KOPT-K1 (cell line): ENCODE measurements around the gene ZNF569.
A peak's percentile ranks its signal among the peaks of the same experiment; 100 is the strongest.
"Not testable (repeated sequence)": the region's sequence is repeated elsewhere in the genome, so short reads cannot be mapped to it uniquely, and the experiment has no call there.

Source experiments
- H3K27ac ChIP-seq: fragments of 200-600 bp; sonication (generic); 2 replicates; pipeline ENCODE4 v1.5.1; 2016; ENCODE audit warnings: antibody characterized with exemption, mild to moderate bottlenecking, low read depth, low read length; ENCODE audit not compliant: poor library complexity, severe bottlenecking
- H3K36me3 ChIP-seq: fragments of 200-600 bp; sonication (generic); 2 replicates; pipeline ENCODE4 v1.5.1; 2017; ENCODE audit warnings: antibody characterized with exemption, mild to moderate bottlenecking, low read length, moderate library complexity; ENCODE audit not compliant: insufficient read depth
- H3K9me3 ChIP-seq: fragments of 200-600 bp; sonication (generic); 2 replicates; pipeline ENCODE4 v1.5.1; 2017; ENCODE audit warnings: antibody characterized with exemption, low read length, mild to moderate bottlenecking; ENCODE audit not compliant: insufficient read depth, poor library complexity, severe bottlenecking

The ZNF569 gene

GRCh38 chr19:37452500-37453245 lies 14.6 kb downstream of the ZNF569 start:
- H3K27ac ChIP-seq: no peak overlapping the region
- peaks cover 58% of the 10 kb centered on the region for H3K36me3 ChIP-seq
- peaks cover 100% of the 10 kb centered on the region for H3K9me3 ChIP-seq

DNA sequence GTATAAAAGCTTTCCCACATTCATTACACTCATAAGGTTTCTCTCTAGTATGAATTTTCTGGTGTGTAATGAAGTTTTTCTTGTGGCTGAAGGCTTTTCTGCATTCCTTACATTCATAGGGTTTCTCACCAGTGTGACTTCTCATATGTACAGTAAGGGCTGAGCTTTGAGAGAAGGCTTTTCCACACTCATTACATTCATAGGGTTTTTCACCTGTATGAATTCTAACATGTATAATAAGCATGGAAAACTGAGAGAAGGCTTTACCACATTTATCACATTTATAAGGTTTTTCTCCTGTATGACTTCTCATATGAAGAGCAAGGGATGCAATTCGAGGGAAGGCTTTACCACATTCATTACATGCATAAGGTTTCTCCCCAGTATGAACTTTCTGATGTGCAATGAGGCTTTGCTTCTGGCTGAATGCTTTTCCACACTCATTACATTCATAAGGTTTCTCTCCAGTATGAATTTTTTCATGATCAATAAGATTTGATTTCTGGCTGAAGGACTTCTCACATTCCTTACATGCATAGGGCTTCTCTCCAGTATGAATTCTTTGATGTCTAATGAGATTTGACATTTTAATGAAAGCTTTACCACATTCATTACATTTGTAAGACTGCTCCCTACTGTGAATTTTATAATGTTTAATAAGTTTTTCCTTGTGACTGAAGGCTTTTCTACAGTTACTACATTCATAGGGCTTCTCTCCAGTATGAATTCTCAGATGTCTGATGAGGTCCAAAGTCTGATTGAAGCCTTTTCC lies 53.7 kb downstream of the ZNF569 start:
- Histone ChIP-seq H3K9me3 (peaks cover 100% of the 10 kb centered on the region), H3K27ac (no peak overlapping the region), H3K36me3 (peaks cover 50% of the 10 kb centered on the region)

- Histone ChIP-seq H3K36me3 (peaks cover 43% of the 10 kb centered on the region), H3K27ac (no peak overlapping the region), H3K9me3 (peaks cover 100% of the 10 kb centered on the region)
These were observed 54.5 kb downstream of the ZNF569 start for GRCh38 chr19:37412700-37413099.

DNA sequence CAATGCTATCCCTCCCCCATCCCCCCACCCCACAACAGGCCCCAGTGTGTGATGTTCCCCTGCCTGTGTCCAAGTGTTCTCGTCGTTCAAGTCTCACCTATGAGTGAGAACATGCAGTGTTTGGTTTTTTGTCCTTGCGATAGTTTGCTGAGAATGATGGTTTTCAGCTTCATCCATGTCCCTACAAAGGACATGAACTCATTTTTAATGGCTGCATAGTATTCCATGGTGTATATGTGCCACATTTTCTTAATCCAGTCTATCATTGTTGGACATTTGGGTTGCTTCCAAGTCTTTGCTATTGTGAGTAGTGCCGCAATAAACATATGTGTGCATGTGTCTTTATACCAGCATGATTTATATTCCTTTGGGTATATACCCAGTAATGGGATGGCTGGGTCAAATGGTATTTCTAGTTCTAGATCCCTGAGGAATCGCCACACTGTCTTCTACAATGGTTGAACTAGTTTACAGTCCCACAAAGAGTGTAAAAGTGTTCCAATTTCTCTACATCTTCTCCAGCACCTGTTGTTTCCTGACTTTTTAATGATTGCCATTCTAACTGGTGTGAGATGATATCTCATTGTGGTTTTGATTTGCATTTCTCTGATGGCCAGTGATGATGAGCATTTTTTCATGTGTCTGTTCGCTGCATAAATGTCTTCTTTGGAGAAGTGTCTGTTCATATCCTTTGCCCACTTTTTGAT lies 61.0 kb downstream of the ZNF569 start:
- not testable (repeated sequence) for H3K36me3 ChIP-seq, H3K27ac ChIP-seq
- peaks cover 79% of the 10 kb centered on the region for H3K9me3 ChIP-seq

DNA sequence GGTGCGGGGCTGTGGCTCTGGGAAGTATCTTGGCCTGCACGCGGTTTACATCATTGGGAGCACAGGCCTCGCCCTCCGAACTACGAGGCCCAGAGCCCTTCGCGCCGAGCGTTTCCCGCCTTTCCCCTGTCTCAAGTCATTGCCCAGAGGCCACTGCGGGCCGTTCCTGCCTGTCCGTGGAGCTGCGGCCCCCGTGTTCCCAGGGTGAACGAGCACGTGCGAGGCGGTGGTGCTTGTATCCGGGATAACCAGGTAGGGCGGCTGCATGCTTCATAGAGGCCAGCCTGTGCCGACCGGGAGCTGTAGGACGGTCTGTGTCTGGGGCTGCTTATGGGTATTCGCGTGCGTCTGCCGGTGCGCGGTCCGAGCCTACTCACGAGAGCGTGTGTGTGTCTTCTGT lies 63.8 kb downstream of the ZNF569 start:
- H3K27ac ChIP-seq: no peak overlapping the region
- no peaks in the 10 kb centered on the region for H3K36me3 ChIP-seq
- H3K9me3 ChIP-seq: peaks cover 67% of the 10 kb centered on the region

DNA sequence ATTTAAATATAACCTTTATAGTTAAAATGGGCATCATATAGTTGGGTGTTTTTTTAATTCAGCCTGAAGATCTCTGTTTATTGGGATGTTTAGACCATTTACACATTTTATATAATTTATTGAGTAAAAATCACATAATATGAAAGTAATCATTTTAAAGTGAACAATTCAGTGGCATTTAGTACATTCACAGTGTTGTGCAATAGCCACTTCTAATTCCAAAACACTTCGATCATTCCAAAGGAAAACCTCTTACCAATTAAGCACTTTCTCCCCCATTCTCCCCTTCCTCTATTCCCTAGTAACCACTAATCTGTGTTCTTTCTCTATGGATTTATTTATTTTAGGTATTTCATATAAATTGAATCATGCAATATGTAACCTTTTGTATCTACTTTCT lies 66.2 kb downstream of the ZNF569 start:
- Histone ChIP-seq H3K27ac (no peak overlapping the region), H3K9me3 (peaks cover 71% of the 10 kb centered on the region), H3K36me3 (no peaks in the 10 kb centered on the region)

- not testable (repeated sequence) for H3K27ac ChIP-seq
- H3K9me3 ChIP-seq: peaks cover 87% of the 10 kb centered on the region
- peaks cover 33% of the 10 kb centered on the region for H3K36me3 ChIP-seq
These were observed 75.8 kb downstream of the ZNF569 start for GRCh38 chr19:37391399-37391798.

- H3K27ac ChIP-seq: no peak overlapping the region
- peaks cover 54% of the 10 kb centered on the region for H3K36me3 ChIP-seq
- H3K9me3 ChIP-seq: peaks cover 94% of the 10 kb centered on the region
These were observed 78.0 kb downstream of the ZNF569 start for GRCh38 chr19:37389234-37389633.

DNA sequence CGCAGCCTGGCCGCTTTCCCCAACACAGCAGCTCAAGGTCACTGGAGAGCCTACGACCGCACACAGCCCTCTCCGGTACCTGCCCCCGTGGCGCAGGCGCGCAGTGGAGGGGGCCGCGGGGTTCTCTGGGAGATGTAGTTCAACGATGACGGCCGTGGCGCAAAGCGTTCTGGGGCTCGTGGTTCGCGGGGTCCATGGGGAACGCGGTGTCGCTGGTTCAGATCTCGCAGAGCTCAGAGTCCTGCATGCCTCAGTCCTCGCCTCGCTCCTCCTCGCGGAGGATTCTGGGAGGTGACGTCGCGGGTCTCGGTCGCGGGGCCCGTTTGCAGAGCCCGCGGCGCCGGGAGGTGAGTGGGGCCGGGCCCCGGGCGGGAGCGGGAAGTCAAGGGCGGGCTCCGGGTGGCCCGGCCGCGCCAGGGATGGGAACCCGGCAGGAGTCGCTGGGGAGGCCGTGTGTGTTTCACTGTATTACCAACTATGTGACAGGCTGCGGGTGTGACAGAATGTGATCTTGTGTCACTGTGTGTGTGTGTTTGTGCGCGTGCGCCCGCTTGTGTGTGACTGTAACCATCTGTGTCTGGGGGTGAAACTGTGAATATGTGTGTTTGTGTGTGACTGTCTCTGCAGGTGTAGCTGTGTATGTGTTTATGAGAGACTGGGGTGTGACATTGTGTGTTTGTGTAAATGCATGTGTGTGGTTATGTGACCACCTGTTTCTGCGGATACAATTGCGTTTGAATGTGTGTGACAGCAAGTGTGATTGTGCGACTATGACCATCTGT lies 96.2 kb downstream of the ZNF569 start, which contains the start of gene ZNF527:
Gene ZNF527, plus strand, starts transcription at position 220 of the 782 bp plus-strand sequence. CDS start 3,100 bp downstream, outside the sequence.
- peaks cover 28% of the 10 kb centered on the region for H3K9me3 ChIP-seq
- H3K27ac ChIP-seq: peak within 1 kb of the TSS; percentile 68
- H3K36me3 ChIP-seq: peaks cover 27% of the 10 kb centered on the region

GRCh38 chr19:37370386-37370879 lies 96.8 kb downstream of the ZNF569 start:
- peak overlapping the region; percentile 68 for H3K27ac ChIP-seq
- peaks cover 29% of the 10 kb centered on the region for H3K9me3 ChIP-seq
- peaks cover 20% of the 10 kb centered on the region; the same call in 1 of the 2 replicates for H3K36me3 ChIP-seq

GRCh38 chr19:37362733-37363132 lies 104.5 kb downstream of the ZNF569 start:
- Histone ChIP-seq H3K27ac (no peak overlapping the region), H3K9me3 (peaks cover 70% of the 10 kb centered on the region), H3K36me3 (peaks cover 74% of the 10 kb centered on the region)

GRCh38 chr19:37361994-37362393 lies 105.2 kb downstream of the ZNF569 start:
- peaks cover 81% of the 10 kb centered on the region for H3K36me3 ChIP-seq

More at GRCh38 chr19:37361994-37362393, 105.2 kb downstream of the ZNF569 start:
- Histone ChIP-seq H3K9me3 (peaks cover 78% of the 10 kb centered on the region), H3K27ac (no peak overlapping the region)
